ENCODE results near the gene CLEC4M. TPM values are rescaled to one million over a fixed set of nuclear protein-coding genes. Genes with fewer than 3 reads are reported as not detected.

The CLEC4M gene
- polyA plus RNA-seq, 1 donor (not counting 4 experiments of a cell fraction or from before 2014, with no cell fraction given): not detected

- DNase-seq (ENCODE audit: low read depth, low spot score): no peak
- TF ChIP-seq, protein P1, sequence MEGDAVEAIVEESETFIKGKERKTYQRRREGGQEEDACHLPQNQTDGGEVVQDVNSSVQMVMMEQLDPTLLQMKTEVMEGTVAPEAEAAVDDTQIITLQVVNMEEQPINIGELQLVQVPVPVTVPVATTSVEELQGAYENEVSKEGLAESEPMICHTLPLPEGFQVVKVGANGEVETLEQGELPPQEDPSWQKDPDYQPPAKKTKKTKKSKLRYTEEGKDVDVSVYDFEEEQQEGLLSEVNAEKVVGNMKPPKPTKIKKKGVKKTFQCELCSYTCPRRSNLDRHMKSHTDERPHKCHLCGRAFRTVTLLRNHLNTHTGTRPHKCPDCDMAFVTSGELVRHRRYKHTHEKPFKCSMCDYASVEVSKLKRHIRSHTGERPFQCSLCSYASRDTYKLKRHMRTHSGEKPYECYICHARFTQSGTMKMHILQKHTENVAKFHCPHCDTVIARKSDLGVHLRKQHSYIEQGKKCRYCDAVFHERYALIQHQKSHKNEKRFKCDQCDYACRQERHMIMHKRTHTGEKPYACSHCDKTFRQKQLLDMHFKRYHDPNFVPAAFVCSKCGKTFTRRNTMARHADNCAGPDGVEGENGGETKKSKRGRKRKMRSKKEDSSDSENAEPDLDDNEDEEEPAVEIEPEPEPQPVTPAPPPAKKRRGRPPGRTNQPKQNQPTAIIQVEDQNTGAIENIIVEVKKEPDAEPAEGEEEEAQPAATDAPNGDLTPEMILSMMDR (optimal IDR thresholded peaks at IDR 0.05 in 1 of 3, IDR thresholded peaks at IDR 0.05 in 1 of 3, conservative IDR thresholded peaks at IDR 0.05 in 1 of 3; ENCODE audit: extremely low read depth in 1 of 3, insufficient read depth in 2 of 3, low read length in 3 of 3): no peak
- TF ChIP-seq EZH2 (IDR thresholded peaks at IDR 0.05; ENCODE audit: low read length): no peak
- Histone ChIP-seq H3K27ac (ENCODE audit: control insufficient read depth, insufficient read depth, low read length) (no peak overlapping the region), H3K27me3 (ENCODE audit: control insufficient read depth, extremely low read depth, insufficient read depth, low read length) (no peaks in the 10 kb centered on the region), H3K4me3 (ENCODE audit: control insufficient read depth in 2 of 3, extremely low read depth in 1 of 3, insufficient read depth in 2 of 3, low read depth in 1 of 3, low read length in 3 of 3) (no peak overlapping the region), H2AFZ (ENCODE audit: control insufficient read depth, low read length) (no peak overlapping the region), H3K9ac (ENCODE audit: control insufficient read depth, extremely low read depth, insufficient read depth, low read length) (no peak overlapping the region), H3K4me1 (ENCODE audit: control insufficient read depth, extremely low read depth, insufficient read depth, low read length) (peaks cover 22% of the 10 kb centered on the region), H4K20me1 (ENCODE audit: control insufficient read depth, extremely low read depth, insufficient read depth, low read length) (no peaks in the 10 kb centered on the region), H3K36me3 (ENCODE audit: control insufficient read depth in 2 of 2, extremely low read depth in 1 of 2, insufficient read depth in 2 of 2, low read length in 2 of 2) (no peaks in the 10 kb centered on the region), H3K4me2 (ENCODE audit: control insufficient read depth, extremely low read depth, insufficient read depth, low read depth, low read length) (no peak overlapping the region), H3K79me2 (ENCODE audit: control insufficient read depth, insufficient read depth, low read length) (no peaks in the 10 kb centered on the region), H3K9me1 (ENCODE audit: control insufficient read depth, extremely low read depth, insufficient read depth, low read length) (no peaks in the 10 kb centered on the region), H3K9me3 (ENCODE audit: control insufficient read depth, low read depth, low read length) (no peaks in the 10 kb centered on the region)
- dilution Hi-C loops (cut with MboI; ENCODE audit: extremely low pct_ligation_motif_present, low sequenced_read_pairs): no loop called here
- FAIRE-seq: no peak
Measured at GRCh38 chr19:7769171-7769570, 6.1 kb downstream of the CLEC4M start.

GRCh38 chr19:7771072-7771471 is 8.0 kb downstream of the CLEC4M start:
- Histone ChIP-seq H3K27me3 (ENCODE audit: control insufficient read depth, extremely low read depth, insufficient read depth, low read length) (no peaks in the 10 kb centered on the region), H2AFZ (ENCODE audit: control insufficient read depth, low read length) (no peak overlapping the region), H3K36me3 (ENCODE audit: control insufficient read depth in 2 of 2, extremely low read depth in 1 of 2, insufficient read depth in 2 of 2, low read length in 2 of 2) (no peaks in the 10 kb centered on the region), H3K9me3 (ENCODE audit: control insufficient read depth, low read depth, low read length) (no peaks in the 10 kb centered on the region), H3K4me1 (ENCODE audit: control insufficient read depth, extremely low read depth, insufficient read depth, low read length) (peaks cover 22% of the 10 kb centered on the region), H3K9ac (ENCODE audit: control insufficient read depth, extremely low read depth, insufficient read depth, low read length) (no peak overlapping the region), H3K27ac (ENCODE audit: control insufficient read depth, insufficient read depth, low read length) (no peak overlapping the region), H3K4me3 (ENCODE audit: control insufficient read depth in 2 of 3, extremely low read depth in 1 of 3, insufficient read depth in 2 of 3, low read depth in 1 of 3, low read length in 3 of 3) (no peak overlapping the region), H3K9me1 (ENCODE audit: control insufficient read depth, extremely low read depth, insufficient read depth, low read length) (no peaks in the 10 kb centered on the region), H3K79me2 (ENCODE audit: control insufficient read depth, insufficient read depth, low read length) (no peaks in the 10 kb centered on the region), H3K4me2 (ENCODE audit: control insufficient read depth, extremely low read depth, insufficient read depth, low read depth, low read length) (no peak overlapping the region), H4K20me1 (ENCODE audit: control insufficient read depth, extremely low read depth, insufficient read depth, low read length) (no peaks in the 10 kb centered on the region)
- FAIRE-seq (no peak), DNase-seq (ENCODE audit: low read depth, low spot score) (no peak)
- TF ChIP-seq, protein P1 (optimal IDR thresholded peaks at IDR 0.05 in 1 of 3, IDR thresholded peaks at IDR 0.05 in 1 of 3, conservative IDR thresholded peaks at IDR 0.05 in 1 of 3; ENCODE audit: extremely low read depth in 1 of 3, insufficient read depth in 2 of 3, low read length in 3 of 3): no peak
- TF ChIP-seq EZH2 (IDR thresholded peaks at IDR 0.05; ENCODE audit: low read length): no peak
- dilution Hi-C loops (cut with MboI; ENCODE audit: extremely low pct_ligation_motif_present, low sequenced_read_pairs): no loop called here
